HFFc6 (cell line): ENCODE results near the gene SLC13A3. TPM values are rescaled to one million over a fixed set of nuclear protein-coding genes. Genes with fewer than 3 reads are reported as not detected.

Experiments
- DNase-seq: peaks from one replicate; pipeline ENCODE4 v3.0.0-alpha.2; 2018
- H3K27ac Mint-ChIP-seq: 2 replicates; pipeline ENCODE4 v1.8.0; 2020; ENCODE audit warnings: mild to moderate bottlenecking, mixed read lengths
- H3K27me3 Mint-ChIP-seq: 2 replicates; pipeline ENCODE4 v1.8.0; 2021; ENCODE audit warnings: mild to moderate bottlenecking, moderate library complexity, mixed read lengths; ENCODE audit not compliant: insufficient read depth
- H3K36me3 Mint-ChIP-seq: 2 replicates; pipeline ENCODE4 v1.8.0; 2021; ENCODE audit warnings: low read depth, mixed read lengths
- H3K4me1 Mint-ChIP-seq: 2 replicates; pipeline ENCODE4 v1.8.0; 2020; ENCODE audit warnings: low read depth, mixed read lengths
- H3K4me3 Mint-ChIP-seq: 2 replicates; pipeline ENCODE4 v1.8.0; 2020; ENCODE audit warnings: mild to moderate bottlenecking, moderate library complexity, mixed read lengths
- H3K9me3 Mint-ChIP-seq: 2 replicates; pipeline ENCODE4 v1.8.0; 2020; ENCODE audit warnings: mild to moderate bottlenecking, mixed read lengths
- total RNA-seq, 6 experiments: library from RNA; stranded (reverse); fragmentation: NEBNext Ultra II Directional; extraction: Animal tissue kit (Norgen Biotek cat#: 25700); gene quantifications; 2 replicates in 1 of 6; 3 replicates in 5 of 6; pipeline ENCODE4 v1.2.3, GENCODE V29; 2021
- TF ChIP-seq, protein P1 (sequence below): fragments of 200-600 bp; sonication (generic); IDR thresholded peaks from 2 replicates; pipeline ENCODE4 v1.5.0; 2021; ENCODE audit warnings: antibody characterized with exemption, mild to moderate bottlenecking

The SLC13A3 gene
- total RNA-seq, 6 experiments from 2014 or later: 2.3 to 3.5 (median 2.7) TPM

- no peak for DNase-seq
- Mint-ChIP-seq H3K4me3 (peak overlapping the region; percentile 97), H3K4me1 (peaks cover 57% of the 10 kb centered on the region), H3K9me3 (no peaks in the 10 kb centered on the region; the same call in 1 of the 2 replicates), H3K36me3 (peaks cover 22% of the 10 kb centered on the region), H3K27me3 (peaks cover 2% of the 10 kb centered on the region; the same call in 1 of the 2 replicates), H3K27ac (peak overlapping the region; percentile 95)
- TF ChIP-seq, protein P1, sequence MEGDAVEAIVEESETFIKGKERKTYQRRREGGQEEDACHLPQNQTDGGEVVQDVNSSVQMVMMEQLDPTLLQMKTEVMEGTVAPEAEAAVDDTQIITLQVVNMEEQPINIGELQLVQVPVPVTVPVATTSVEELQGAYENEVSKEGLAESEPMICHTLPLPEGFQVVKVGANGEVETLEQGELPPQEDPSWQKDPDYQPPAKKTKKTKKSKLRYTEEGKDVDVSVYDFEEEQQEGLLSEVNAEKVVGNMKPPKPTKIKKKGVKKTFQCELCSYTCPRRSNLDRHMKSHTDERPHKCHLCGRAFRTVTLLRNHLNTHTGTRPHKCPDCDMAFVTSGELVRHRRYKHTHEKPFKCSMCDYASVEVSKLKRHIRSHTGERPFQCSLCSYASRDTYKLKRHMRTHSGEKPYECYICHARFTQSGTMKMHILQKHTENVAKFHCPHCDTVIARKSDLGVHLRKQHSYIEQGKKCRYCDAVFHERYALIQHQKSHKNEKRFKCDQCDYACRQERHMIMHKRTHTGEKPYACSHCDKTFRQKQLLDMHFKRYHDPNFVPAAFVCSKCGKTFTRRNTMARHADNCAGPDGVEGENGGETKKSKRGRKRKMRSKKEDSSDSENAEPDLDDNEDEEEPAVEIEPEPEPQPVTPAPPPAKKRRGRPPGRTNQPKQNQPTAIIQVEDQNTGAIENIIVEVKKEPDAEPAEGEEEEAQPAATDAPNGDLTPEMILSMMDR: no peak
These were observed 38.5 kb upstream of the SLC13A3 start for GRCh38 chr20:46689754-46690085.

GRCh38 chr20:46689082-46689753, 38.0 kb upstream of the SLC13A3 start, which contains the start of gene TP53RK:
Gene TP53RK, minus strand, starts transcription at chr20:46689444. Its CDS starts 30 bp downstream, at chr20:46689414.
- no peaks in the 10 kb centered on the region; the same call in 1 of the 2 replicates for H3K9me3 Mint-ChIP-seq
- H3K4me1 Mint-ChIP-seq: peaks cover 57% of the 10 kb centered on the region
- peak within 1 kb of the TSS; percentile 97 for H3K4me3 Mint-ChIP-seq
- H3K27me3 Mint-ChIP-seq: peaks cover 2% of the 10 kb centered on the region; the same call in 1 of the 2 replicates
- TF ChIP-seq, protein P1: peak; percentile 63
- peak within 1 kb of the TSS; percentile 95 for H3K27ac Mint-ChIP-seq
- H3K36me3 Mint-ChIP-seq: peaks cover 27% of the 10 kb centered on the region
- peak; percentile 100 for DNase-seq

DNA sequence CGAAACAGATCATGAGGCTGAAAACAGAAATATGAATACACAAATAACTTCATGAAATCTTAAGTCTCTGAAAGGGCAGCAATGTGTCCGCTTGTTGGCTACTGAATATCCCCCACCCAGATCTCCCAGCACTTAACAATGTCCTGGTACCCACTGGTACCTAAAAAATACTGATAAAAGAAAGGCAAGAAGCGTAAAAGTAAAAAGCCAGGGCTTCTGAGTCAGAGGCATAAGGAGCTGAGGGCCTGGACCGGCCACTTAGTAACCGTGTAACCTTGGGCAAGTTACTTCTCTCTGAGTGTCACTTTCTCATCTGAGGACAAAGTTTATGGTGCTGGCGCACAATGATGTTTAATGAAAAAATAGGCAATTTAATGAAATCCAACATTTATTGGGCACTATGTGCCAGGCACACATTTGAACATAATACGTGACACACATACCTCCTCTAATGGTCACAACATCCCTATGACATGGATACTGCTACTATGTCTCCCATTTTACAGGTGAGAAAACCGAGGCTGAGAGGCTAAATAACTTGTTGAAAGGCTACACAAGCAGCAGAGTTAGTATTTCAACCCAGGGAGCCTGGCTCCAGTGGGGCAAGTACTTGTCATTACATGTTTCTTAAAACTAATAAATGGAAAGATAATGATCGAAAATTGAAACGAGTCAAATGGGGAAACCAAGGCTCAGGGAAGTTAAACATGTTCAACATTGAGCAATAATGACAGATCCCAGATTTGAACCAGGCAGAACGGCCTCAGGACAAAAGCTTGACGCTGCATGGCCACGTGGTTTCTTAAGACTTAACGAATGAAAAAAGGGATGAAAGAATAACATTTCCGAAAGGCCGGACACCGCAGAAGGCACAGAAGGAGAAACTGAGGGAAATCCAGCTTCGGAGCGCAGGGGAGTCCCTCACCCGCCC, 37.2 kb upstream of the SLC13A3 start:
- TF ChIP-seq, protein P1: no peak
- peaks cover 64% of the 10 kb centered on the region for H3K4me1 Mint-ChIP-seq
- peaks cover 27% of the 10 kb centered on the region for H3K36me3 Mint-ChIP-seq
- DNase-seq: peak; percentile 23
- H3K27ac Mint-ChIP-seq: peak overlapping the region; percentile 95
- peak overlapping the region; percentile 97 for H3K4me3 Mint-ChIP-seq
- peaks cover 6% of the 10 kb centered on the region for H3K27me3 Mint-ChIP-seq
- no peaks in the 10 kb centered on the region; the same call in 1 of the 2 replicates for H3K9me3 Mint-ChIP-seq

DNA sequence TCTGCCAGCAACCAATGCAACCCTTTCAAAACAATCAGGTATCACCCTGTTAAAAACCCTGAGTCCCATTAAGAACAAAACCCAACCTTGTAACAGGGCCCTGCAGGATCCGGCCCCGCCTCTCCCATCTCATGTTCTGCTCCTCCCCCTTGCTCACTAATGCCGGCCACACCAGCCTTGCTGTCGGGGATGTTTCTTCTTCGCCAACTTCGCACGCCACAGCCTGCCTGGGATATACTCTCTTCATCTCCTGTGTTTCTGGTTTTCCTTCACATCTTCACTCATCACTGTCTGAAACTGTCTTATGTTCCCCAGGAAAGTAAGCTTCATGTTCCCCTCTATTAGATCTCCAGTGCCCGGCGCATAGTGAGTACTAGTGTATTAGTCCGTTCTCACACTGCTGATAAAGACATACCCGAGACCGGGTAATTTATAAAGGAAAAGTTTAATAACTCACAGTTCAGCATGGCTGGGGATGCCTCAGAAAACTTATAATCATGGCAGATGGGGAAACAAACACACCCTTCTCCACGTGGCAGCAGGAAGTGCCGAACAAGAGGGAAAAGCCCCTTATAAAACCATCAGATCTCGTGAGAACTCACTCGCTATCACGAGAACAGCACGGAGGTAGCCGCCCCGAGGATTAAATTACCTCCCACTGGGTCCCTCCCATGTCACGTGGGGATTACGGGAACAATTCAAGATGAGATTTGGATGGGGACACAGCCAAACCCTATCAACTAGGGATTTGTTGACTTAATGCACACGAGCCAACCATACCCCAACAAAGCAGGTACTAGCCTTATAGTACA, 32.9 kb upstream of the SLC13A3 start:
- H3K4me1 Mint-ChIP-seq: peaks cover 60% of the 10 kb centered on the region
- peak; percentile 73 for DNase-seq
- TF ChIP-seq, protein P1: no peak
- H3K36me3 Mint-ChIP-seq: peaks cover 27% of the 10 kb centered on the region
- H3K27me3 Mint-ChIP-seq: peaks cover 4% of the 10 kb centered on the region
- peak overlapping the region; percentile 89 for H3K27ac Mint-ChIP-seq
- peak overlapping the region; percentile 86 for H3K4me3 Mint-ChIP-seq
- no peaks in the 10 kb centered on the region for H3K9me3 Mint-ChIP-seq

- no peak for DNase-seq
- H3K4me1 Mint-ChIP-seq: peaks cover 60% of the 10 kb centered on the region
- H3K27me3 Mint-ChIP-seq: peaks cover 4% of the 10 kb centered on the region
- H3K9me3 Mint-ChIP-seq: no peaks in the 10 kb centered on the region
- H3K36me3 Mint-ChIP-seq: peaks cover 25% of the 10 kb centered on the region
- TF ChIP-seq, protein P1: no peak
- peak overlapping the region; percentile 86 for H3K4me3 Mint-ChIP-seq
- peak overlapping the region; percentile 89 for H3K27ac Mint-ChIP-seq
These were observed 32.3 kb upstream of the SLC13A3 start for GRCh38 chr20:46683668-46683938.
